Transverse colon (tissue), 4 donors: Measurements from ENCODE around the gene GIMAP8. TPM values are rescaled to one million over a fixed set of nuclear protein-coding genes. Genes with fewer than 3 reads are reported as not detected.

Experiments
- DNase-seq: peaks from one replicate; pipeline ENCODE4 v3.0.0-alpha.2; 2019
- H3K27ac ChIP-seq, 4 donors: fragments of 200-600 bp; sonication (generic); 2 replicates each; pipeline ENCODE4 v1.5.1; 2016 to 2018; ENCODE audit warnings: inconsistent platforms in 4 of 4
- H3K27me3 ChIP-seq: fragments of 200-600 bp; sonication (generic); 2 replicates; pipeline ENCODE4 v1.5.1; 2017; ENCODE audit warnings: inconsistent platforms
- H3K36me3 ChIP-seq, 4 donors: fragments of 200-600 bp; sonication (generic); 2 replicates each; pipeline ENCODE4 v1.5.1; 2017 to 2019; ENCODE audit warnings: inconsistent platforms in 4 of 4
- H3K4me1 ChIP-seq, 4 donors: fragments of 200-600 bp; sonication (generic); 2 replicates each; pipeline ENCODE4 v1.5.1; 2017 to 2020; ENCODE audit warnings: inconsistent platforms in 4 of 4
- H3K4me3 ChIP-seq, 4 donors: fragments of 200-600 bp; sonication (generic); 1 replicate in 1 of 4; 2 replicates in 3 of 4; pipeline versions ENCODE4 v1.5.1 to v1.6.1; 2017 to 2019; ENCODE audit warnings: inconsistent platforms in 4 of 4
- H3K9me3 ChIP-seq, 2 donors: fragments of 200-600 bp; sonication (generic); 2 replicates each; pipeline ENCODE4 v1.5.1; 2017 to 2019; ENCODE audit warnings: inconsistent platforms in 2 of 2
- CTCF ChIP-seq, 5 experiments: fragments of 200-600 bp in 3 of 5; fragments of 450-650 bp in 2 of 5; sonication (generic) in 3 of 5; IDR thresholded peaks; 1 replicate in 2 of 5; 2 replicates in 3 of 5; pipeline ENCODE4 v1.5.1; 2016 to 2017; ENCODE audit warnings: antibody characterized with exemption in 5 of 5, inconsistent platforms in 3 of 5, mild to moderate bottlenecking in 2 of 5, moderate library complexity in 1 of 5
- EP300 ChIP-seq: sonication (generic); formaldehyde crosslinking; IDR thresholded peaks from one replicate; pipeline ENCODE4 v1.6.1; 2017; ENCODE audit warnings: antibody characterized with exemption, low read depth
- POLR2A ChIP-seq: fragments of 450-650 bp; IDR thresholded peaks from one replicate; pipeline ENCODE4 v1.6.1; 2016; ENCODE audit warnings: antibody characterized with exemption, mild to moderate bottlenecking, moderate library complexity
- POLR2AphosphoS5 ChIP-seq, 3 donors: sonication (generic); formaldehyde crosslinking; IDR thresholded peaks; one replicate each; pipeline ENCODE4 v1.6.1; 2016; ENCODE audit warnings: antibody characterized with exemption in 3 of 3
- WGBS, 2 donors: methylation state at CpG; one replicate each; pipeline ENCODE4 v1.1.5; 2018; ENCODE audit warnings: low coverage in 1 of 2; 5-methylcytosine and 5-hydroxymethylcytosine counted together
- in situ Hi-C, 4 donors: fragments of 200-750 bp; cut with MboI; loops; one replicate each; pipeline versions ENCODE4 v1.15.0 to v1.15.1; 2017; ENCODE audit warnings: low sequenced_read_pairs in 3 of 4, low pct_ligation_motif_present in 1 of 4, low pct_unique_long_range_greater_than_20kb in 1 of 4
- intact Hi-C: fragments of 100-400 bp; cut with DNase I; formaldehyde crosslinking; loops from one replicate; pipeline ENCODE4 v1.15.1; 2023; ENCODE audit warnings: low total_unique reads
- total RNA-seq, 4 donors: library from RNA; depleted of rRNA; stranded (reverse); fragments of >200 nt; gene quantifications; one replicate each; pipeline ENCODE4 v1.1.0, GENCODE V29; 2016

Gene GIMAP8
- total RNA-seq, 4 donors from 2014 or later: 1.5 to 4.3 (median 2.9) TPM

DNA sequence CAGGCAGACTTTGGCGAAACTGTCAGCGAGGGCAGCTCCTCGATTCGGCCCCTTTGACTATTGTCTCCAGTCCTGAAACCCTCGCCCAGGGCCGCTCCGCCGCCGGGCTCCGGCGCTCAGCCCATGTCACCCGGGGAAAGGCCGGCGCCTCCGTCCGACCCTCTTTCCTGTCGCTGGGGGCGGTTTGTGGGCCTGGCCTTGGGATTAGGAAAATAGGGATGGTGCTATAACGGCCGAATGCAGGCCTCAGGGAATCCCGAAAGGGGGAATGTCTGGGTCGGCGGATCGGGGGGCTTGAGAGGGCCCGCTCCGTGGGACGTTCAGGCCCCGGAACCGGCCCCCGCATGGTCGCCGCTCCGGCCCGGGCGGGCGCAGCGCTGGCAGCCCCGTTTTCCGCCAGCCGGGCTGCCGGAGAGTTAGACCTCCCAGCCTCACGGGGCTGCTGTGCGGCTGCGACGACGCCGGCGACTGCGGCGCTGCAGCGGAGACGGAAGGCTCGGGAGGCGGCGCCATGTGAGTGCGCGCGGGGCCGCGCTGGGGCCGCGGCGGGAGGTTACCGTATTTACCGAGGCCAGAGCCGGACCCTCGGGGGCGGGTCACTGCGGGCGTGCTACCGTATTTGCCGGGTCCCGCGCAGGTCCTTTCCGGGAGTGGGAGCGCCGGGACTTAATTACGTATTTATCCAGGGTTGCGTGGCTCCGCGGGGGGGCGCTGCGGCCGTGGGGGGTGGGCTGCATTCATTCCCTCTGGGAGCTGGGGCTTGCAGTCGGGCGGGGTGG is 45.4 kb upstream of the GIMAP8 start:
- WGBS, 2 donors: 1% methylated on average over 27 of the region's 86 CpGs; no CpG with 5 or more reads in 1 of the 2 donors
- TF ChIP-seq POLR2AphosphoS5 (IDR thresholded peaks at IDR 0.05): peak; percentile 70 to 90 (median 86)
- no peak for TF ChIP-seq EP300
- peak; percentile 86 for TF ChIP-seq POLR2A
- peak in 3 of 5 experiments; percentile 13 to 33 (median 31) for TF ChIP-seq CTCF (IDR thresholded peaks at IDR 0.05)
- intact Hi-C loops (no loop called here), in situ Hi-C loops (loop anchor here in 3 of 4 donors (25.0 kb wide), 1 partner anchor 93 kb away; the partner anchor contains the start of genes ACTR3C (in 3 of the 3) and LRRC61 (in 3 of the 3))
- H3K9me3 ChIP-seq: no peaks in the 10 kb centered on the region
- peak overlapping the region; percentile 52 to 88 (median 63) for H3K4me3 ChIP-seq
- no peaks in the 10 kb centered on the region for H3K36me3 ChIP-seq
- no peaks in the 10 kb centered on the region for H3K27me3 ChIP-seq
- DNase-seq: peak; percentile 92
- peaks cover 8 to 45% (median 41%) of the 10 kb centered on the region in 4 donors for H3K4me1 ChIP-seq
- peak overlapping the region; percentile 95 to 99 (median 98) for H3K27ac ChIP-seq

DNA sequence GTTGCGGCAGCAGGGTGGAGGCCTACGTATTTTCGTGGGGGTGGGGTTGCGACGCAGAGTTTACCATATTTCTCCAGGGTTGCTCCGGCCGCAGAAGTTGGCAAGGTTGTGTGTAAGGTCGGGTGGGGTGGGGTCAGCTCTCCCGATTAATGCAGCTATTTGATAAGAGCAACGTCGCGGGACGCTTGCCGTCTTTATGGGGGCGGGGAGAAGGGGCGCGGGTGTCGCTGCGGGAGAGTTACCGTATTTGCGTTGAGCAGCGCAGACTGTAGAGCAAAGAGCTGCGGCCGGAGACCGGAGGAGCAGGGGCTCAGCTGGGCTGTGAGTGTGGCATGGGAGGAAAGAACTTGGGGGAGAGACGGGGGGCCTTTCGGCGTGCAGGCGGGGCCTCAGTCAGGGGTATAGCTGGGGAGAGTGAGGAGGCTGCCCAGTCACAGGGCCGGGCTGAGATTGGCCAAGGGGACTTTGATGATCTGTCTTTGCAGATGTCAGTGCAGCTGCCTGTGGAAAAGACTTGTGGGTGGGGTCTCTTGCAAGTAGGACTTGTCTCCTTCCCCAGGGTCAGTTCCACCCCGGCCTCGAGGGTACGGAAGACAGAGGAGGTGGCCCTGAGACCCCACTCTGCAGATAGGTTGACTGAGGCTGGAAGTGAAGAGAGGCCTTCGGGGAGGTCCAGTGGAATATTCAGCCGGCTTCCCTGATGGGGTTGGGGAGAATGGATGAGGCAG is 44.7 kb upstream of the GIMAP8 start:
- Histone ChIP-seq H3K27ac (peak overlapping the region; percentile 95 to 99 (median 98)), H3K4me3 (peak overlapping the region; percentile 52 to 88 (median 63)), H3K36me3 (no peaks in the 10 kb centered on the region), H3K27me3 (no peaks in the 10 kb centered on the region), H3K4me1 (peaks cover 8 to 45% (median 41%) of the 10 kb centered on the region in 4 donors), H3K9me3 (no peaks in the 10 kb centered on the region)
- 0 to 3% methylated on average over 14 to 35 of the region's 35 CpGs for WGBS, 2 donors
- intact Hi-C loops (no loop called here), in situ Hi-C loops (loop anchor here in 3 of 4 donors (25.0 kb wide), 1 partner anchor 93 kb away; the partner anchor contains the start of genes ACTR3C (in 3 of the 3) and LRRC61 (in 3 of the 3))
- peak; percentile 51 for DNase-seq
- TF ChIP-seq POLR2A (no peak), CTCF (IDR thresholded peaks at IDR 0.05) (peak in 1 of 5 experiments; percentile 2)

- peak overlapping the region; percentile 95 to 99 (median 98) for H3K27ac ChIP-seq
- TF ChIP-seq EP300 (no peak), CTCF (IDR thresholded peaks at IDR 0.05) (no peak), POLR2AphosphoS5 (IDR thresholded peaks at IDR 0.05) (no peak)
- peak; percentile 30 for DNase-seq
- intact Hi-C loops: no loop called here
- H3K27me3 ChIP-seq: no peaks in the 10 kb centered on the region
- H3K4me3 ChIP-seq: peak overlapping the region in 3 of 4 donors; percentile 58 to 88 (median 68)
- H3K36me3 ChIP-seq: no peaks in the 10 kb centered on the region
- in situ Hi-C loops: loop anchor here in 3 of 4 donors (25.0 kb wide), 1 partner anchor 94 kb away; the partner anchor contains the start of genes ACTR3C (in 3 of the 3) and LRRC61 (in 3 of the 3)
- no peaks in the 10 kb centered on the region for H3K9me3 ChIP-seq
- 7 to 17% methylated on average over 2 of the region's 2 CpGs for WGBS, 2 donors
- peaks cover 8 to 45% (median 41%) of the 10 kb centered on the region in 4 donors for H3K4me1 ChIP-seq
Measured at GRCh38 chr7:150406312-150406566, 44.2 kb upstream of the GIMAP8 start.
